Nephron (organoid): ENCODE data around the gene PEX13.
A peak's percentile ranks its signal among the peaks of the same experiment; 100 is the strongest.
"Not testable (repeated sequence)": the region's sequence is repeated elsewhere in the genome, so short reads cannot be mapped to it uniquely, and the experiment has no call there.

ENCODE experiments used
- H3K27ac Mint-ChIP-seq, 3 experiments: 2 replicates each; pipeline ENCODE4 v1.8.0; 2020; ENCODE audit warnings: mixed read lengths in 3 of 3, mild to moderate bottlenecking in 2 of 3, moderate library complexity in 1 of 3
- H3K27me3 Mint-ChIP-seq: 2 replicates; pipeline ENCODE4 v1.8.0; 2021; ENCODE audit warnings: low read depth, mild to moderate bottlenecking, moderate library complexity, mixed read lengths
- H3K36me3 Mint-ChIP-seq: 2 replicates; pipeline ENCODE4 v1.8.0; 2020; ENCODE audit warnings: low read depth, mixed read lengths
- H3K4me1 Mint-ChIP-seq: 2 replicates; pipeline ENCODE4 v1.8.0; 2020; ENCODE audit warnings: mixed read lengths
- H3K4me3 Mint-ChIP-seq, 3 experiments: 2 replicates each; pipeline ENCODE4 v1.8.0; 2020; ENCODE audit warnings: mild to moderate bottlenecking in 3 of 3, mixed read lengths in 3 of 3, moderate library complexity in 2 of 3
- H3K9me3 Mint-ChIP-seq: 2 replicates; pipeline ENCODE4 v1.8.0; 2020; ENCODE audit warnings: mixed read lengths
- TF ChIP-seq, protein P1 (sequence below), 3 experiments: fragments of 200-600 bp; sonication (generic); IDR thresholded peaks; one replicate each; pipeline ENCODE4 v1.5.0; 2021; ENCODE audit warnings: antibody characterized with exemption in 3 of 3; ENCODE audit not compliant: unreplicated experiment in 3 of 3

The PEX13 gene

DNA sequence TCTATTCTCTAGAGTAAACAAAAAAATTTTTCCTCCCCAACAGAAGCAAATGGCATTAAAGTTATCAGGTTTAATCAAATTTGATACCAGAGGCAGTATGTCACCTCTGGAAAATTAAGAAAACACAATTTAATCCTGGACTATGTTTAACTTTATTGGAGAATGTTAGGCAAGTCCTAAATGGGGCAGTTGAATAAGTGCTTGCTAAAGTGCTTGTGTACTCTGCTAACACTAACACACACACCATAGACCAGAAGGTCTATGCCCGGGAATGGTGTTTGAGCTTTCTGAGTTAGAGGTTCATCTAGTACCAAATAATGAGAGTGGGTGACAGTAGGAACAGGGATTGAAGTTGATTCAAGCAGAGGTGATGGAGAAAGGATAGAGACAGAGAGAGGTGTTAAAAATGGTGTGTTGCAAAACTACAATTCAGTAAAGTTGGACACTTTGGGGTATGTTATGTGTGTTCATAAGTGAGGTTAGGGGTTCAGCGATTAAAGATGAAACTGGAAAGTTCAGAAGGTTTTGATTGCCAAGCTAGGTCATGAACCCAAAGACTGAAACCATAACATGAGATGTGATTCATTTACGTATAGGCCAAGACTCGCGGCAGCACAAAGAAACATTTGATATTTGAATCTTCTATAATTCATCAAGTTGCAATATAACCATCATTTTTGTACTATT is 40.5 kb upstream of the PEX13 start:
- H3K36me3 Mint-ChIP-seq, result no peaks in the 10 kb centered on the region
- peaks cover 10% of the 10 kb centered on the region for H3K4me1 Mint-ChIP-seq

DNA sequence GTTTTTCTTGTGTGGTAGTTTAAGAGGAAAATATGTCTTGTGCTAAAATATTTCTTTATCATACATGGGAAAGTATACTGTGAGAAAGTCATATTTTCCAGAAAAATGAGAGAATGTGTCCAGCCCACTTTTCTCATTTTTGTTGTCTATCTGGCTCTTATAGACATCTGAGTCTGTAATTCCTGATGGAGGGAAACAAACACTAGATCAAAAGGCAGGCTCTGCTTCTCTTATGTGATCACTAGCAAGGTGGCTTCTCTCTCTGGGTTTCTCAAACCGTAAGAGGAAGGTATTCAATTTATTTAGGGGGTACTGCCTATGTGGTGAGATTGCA is 40.0 kb upstream of the PEX13 start:
- no peaks in the 10 kb centered on the region for H3K27me3 Mint-ChIP-seq
- TF ChIP-seq, protein P1, sequence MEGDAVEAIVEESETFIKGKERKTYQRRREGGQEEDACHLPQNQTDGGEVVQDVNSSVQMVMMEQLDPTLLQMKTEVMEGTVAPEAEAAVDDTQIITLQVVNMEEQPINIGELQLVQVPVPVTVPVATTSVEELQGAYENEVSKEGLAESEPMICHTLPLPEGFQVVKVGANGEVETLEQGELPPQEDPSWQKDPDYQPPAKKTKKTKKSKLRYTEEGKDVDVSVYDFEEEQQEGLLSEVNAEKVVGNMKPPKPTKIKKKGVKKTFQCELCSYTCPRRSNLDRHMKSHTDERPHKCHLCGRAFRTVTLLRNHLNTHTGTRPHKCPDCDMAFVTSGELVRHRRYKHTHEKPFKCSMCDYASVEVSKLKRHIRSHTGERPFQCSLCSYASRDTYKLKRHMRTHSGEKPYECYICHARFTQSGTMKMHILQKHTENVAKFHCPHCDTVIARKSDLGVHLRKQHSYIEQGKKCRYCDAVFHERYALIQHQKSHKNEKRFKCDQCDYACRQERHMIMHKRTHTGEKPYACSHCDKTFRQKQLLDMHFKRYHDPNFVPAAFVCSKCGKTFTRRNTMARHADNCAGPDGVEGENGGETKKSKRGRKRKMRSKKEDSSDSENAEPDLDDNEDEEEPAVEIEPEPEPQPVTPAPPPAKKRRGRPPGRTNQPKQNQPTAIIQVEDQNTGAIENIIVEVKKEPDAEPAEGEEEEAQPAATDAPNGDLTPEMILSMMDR (IDR thresholded peaks at IDR 0.05; ENCODE audit: unreplicated experiment in 3 of 3), result no peak
- H3K4me3 Mint-ChIP-seq, result no peak overlapping the region
- no peaks in the 10 kb centered on the region for H3K36me3 Mint-ChIP-seq
- peaks cover 10% of the 10 kb centered on the region for H3K4me1 Mint-ChIP-seq
- no peaks in the 10 kb centered on the region for H3K9me3 Mint-ChIP-seq
- peak overlapping the region in 2 of 3 experiments; percentile 2 to 15 for H3K27ac Mint-ChIP-seq

More for the DNA sequence above, 40.5 kb upstream of the PEX13 start:
- TF ChIP-seq, protein P1 (IDR thresholded peaks at IDR 0.05; ENCODE audit: unreplicated experiment in 3 of 3), result no peak
- no peaks in the 10 kb centered on the region for H3K27me3 Mint-ChIP-seq
- no peak overlapping the region for H3K4me3 Mint-ChIP-seq
- peak overlapping the region in 2 of 3 experiments; percentile 2 for H3K27ac Mint-ChIP-seq
- no peaks in the 10 kb centered on the region for H3K9me3 Mint-ChIP-seq

DNA sequence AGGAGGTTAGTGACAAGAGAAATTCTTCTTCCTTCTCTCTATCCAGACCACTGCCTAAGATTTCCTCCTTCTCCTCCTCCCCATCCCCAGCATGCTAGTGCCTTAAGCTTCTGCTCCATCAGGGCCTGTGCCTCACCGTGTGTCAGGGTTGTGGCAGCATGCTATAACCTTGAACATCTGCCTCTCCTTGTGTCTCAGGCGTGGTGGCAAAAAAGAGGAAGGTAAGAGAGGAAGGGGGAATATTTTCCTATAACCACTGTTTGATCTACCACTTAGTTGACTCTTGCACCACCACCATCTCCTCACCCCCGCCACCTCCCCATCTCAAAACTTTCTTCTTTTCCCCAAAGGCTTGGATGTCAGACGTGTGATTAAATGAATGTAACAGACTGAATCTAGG is 38.3 kb upstream of the PEX13 start:
- no peaks in the 10 kb centered on the region for H3K9me3 Mint-ChIP-seq
- no peaks in the 10 kb centered on the region for H3K27me3 Mint-ChIP-seq

DNA sequence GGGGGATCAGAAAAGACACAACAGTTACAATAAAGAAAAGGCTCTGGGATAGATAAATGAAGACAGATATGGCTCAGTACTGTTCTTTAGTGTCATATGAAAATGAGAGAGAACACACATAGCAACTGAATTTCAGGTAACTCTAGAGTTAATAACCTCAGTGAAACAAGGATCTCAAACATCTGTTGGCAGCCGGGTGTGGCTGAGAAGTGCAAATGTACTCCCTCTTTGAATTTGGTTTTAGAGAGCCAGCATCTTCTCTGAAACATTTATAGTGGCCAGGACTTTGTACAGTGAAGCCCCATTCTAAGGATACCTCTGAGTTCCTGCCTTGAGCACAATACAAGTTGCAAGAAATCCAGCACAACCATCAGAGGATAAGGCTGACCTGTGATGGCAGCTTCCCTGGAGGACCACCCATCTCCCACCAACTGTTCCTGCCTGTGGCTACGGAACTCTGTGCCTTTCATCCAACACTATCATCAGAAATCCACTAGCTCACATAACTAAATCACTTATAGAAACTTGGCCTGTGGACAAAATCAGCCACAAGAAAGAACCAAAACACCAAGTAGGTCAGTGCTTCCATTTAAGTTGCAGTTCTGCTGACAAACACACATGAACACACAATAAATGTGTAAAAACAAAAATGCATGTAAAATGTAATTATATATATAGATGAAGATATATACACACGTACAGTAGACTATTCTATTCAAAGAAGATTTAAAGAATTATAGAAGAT is 37.3 kb upstream of the PEX13 start:
- TF ChIP-seq, protein P1 (IDR thresholded peaks at IDR 0.05; ENCODE audit: unreplicated experiment in 3 of 3), result no peak
- Mint-ChIP-seq H3K27me3 (no peaks in the 10 kb centered on the region), H3K36me3 (no peaks in the 10 kb centered on the region), H3K4me3 (no peak overlapping the region), H3K4me1 (peaks cover 10% of the 10 kb centered on the region), H3K9me3 (no peaks in the 10 kb centered on the region), H3K27ac (no peak overlapping the region)

More for the DNA sequence above, 38.3 kb upstream of the PEX13 start:
- TF ChIP-seq, protein P1 (IDR thresholded peaks at IDR 0.05; ENCODE audit: unreplicated experiment in 3 of 3), result no peak
- Mint-ChIP-seq H3K36me3 (no peaks in the 10 kb centered on the region), H3K4me3 (no peak overlapping the region), H3K4me1 (peaks cover 10% of the 10 kb centered on the region), H3K27ac (no peak overlapping the region)

DNA sequence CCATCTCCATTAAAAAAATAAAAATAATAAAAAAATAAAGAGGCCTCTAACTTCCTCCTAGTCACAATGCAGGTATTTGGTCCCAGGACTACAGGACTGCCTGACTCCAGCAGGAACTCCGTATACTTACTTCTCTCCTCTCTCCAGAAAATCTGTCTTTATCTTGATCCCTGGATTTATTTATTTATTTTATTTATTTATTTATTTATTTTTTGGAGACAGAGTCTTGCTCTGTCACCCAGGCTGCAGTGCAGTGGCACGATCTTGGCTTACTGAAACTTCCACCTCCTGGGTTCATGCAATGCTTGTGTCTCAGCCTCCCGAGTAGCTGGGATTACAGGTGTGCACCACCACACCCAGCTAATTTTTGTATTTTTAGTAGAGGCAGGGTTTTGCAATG is 35.5 kb upstream of the PEX13 start:
- H3K27ac Mint-ChIP-seq, H3K4me1 Mint-ChIP-seq, H3K9me3 Mint-ChIP-seq, H3K36me3 Mint-ChIP-seq, H3K27me3 Mint-ChIP-seq, H3K4me3 Mint-ChIP-seq: not testable (repeated sequence)

DNA sequence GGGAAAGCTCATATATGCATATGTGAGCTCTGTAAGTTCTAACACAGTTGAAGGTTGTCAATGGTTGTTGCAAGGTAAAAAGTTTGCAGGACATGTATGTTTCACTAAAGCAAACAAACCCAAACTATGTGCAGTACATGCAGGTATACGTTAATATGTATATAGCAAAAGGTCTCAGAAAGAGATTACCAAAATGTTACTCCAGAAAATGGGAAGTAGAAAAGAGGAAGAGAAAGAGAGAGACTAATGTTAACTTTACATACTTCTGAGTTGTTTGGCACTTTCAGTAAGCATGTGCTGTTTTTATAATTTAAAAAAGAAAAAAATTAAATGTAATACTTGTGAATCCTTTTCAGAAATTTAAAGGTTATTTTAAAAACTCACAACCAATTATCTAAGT is 32.8 kb upstream of the PEX13 start:
- Mint-ChIP-seq H3K36me3 (peaks cover 5% of the 10 kb centered on the region), H3K4me3 (no peak overlapping the region), H3K9me3 (no peaks in the 10 kb centered on the region), H3K27me3 (no peaks in the 10 kb centered on the region), H3K27ac (no peak overlapping the region), H3K4me1 (no peaks in the 10 kb centered on the region)
- TF ChIP-seq, protein P1 (IDR thresholded peaks at IDR 0.05; ENCODE audit: unreplicated experiment in 3 of 3), result no peak
